HAP-1 (cell line): ENCODE results near the gene MKRN1.
"Not testable (repeated sequence)": the region's sequence is repeated elsewhere in the genome, so short reads cannot be mapped to it uniquely, and the experiment has no call there.

ENCODE experiments used
- DNase-seq, 2 experiments: peaks; one replicate each; pipeline ENCODE4 v3.0.0-alpha.2; 2016 to 2020; ENCODE audit warnings: low spot score in 2 of 2
- H3K27me3 ChIP-seq: fragments of 250-450 bp; sonication (Bioruptor Pico); 2 replicates; pipeline ENCODE4 v1.5.1; 2020; ENCODE audit warnings: low read depth, mild to moderate bottlenecking, moderate library complexity
- H3K36me3 ChIP-seq: fragments of 250-450 bp; sonication (Bioruptor Pico); replicated peaks from 2 replicates; pipeline ENCODE4 v1.5.1; 2020; ENCODE audit warnings: mild to moderate bottlenecking
- H3K4me1 ChIP-seq: fragments of 250-450 bp; sonication (Bioruptor Pico); 2 replicates; pipeline ENCODE4 v1.5.1; 2020; ENCODE audit warnings: mild to moderate bottlenecking
- H3K4me3 ChIP-seq: fragments of 250-450 bp; sonication (Bioruptor Pico); 2 replicates; pipeline ENCODE4 v1.5.1; 2020; ENCODE audit warnings: mild to moderate bottlenecking, moderate library complexity
- H3K9me3 ChIP-seq: fragments of 250-450 bp; sonication (Bioruptor Pico); 2 replicates; pipeline ENCODE4 v1.5.1; 2020; ENCODE audit warnings: mild to moderate bottlenecking, moderate library complexity
- in situ Hi-C: fragments of 300-500 bp; cut with MboI; formaldehyde crosslinking; loops from 3 replicates; pipeline ENCODE4 v1.14.3; 2020; ENCODE audit warnings: low sequenced_read_pairs, inconsistent platforms, mixed read lengths

MKRN1 gene

DNA sequence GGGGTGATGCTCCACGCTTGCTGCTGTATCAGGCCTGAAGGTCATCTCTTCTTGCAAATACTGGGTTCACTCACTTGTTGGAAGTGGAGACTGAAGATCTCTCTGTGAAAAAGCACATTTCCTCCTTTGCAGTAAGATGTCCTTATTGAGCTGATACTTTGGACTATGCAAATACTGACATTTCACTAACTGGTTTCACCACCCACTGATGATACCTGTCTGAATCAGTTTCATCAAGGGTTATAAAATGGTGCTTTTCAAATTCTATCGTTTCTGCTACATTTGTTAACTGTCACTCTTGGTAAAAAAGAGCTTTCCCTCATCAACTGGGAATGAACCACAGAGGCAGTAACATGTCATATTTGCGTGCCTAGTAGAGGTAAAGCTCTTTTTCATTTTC lies 39.9 kb downstream of the MKRN1 start:
- Histone ChIP-seq H3K4me3 (no peak overlapping the region), H3K36me3 (no peaks in the 10 kb centered on the region), H3K27me3 (no peaks in the 10 kb centered on the region), H3K4me1 (no peaks in the 10 kb centered on the region), H3K9me3 (no peaks in the 10 kb centered on the region)
- in situ Hi-C loops: no loop called here
- DNase-seq: no peak

GRCh38 chr7:140435252-140435895 lies 43.9 kb downstream of the MKRN1 start:
- no peaks in the 10 kb centered on the region for H3K36me3 ChIP-seq
- in situ Hi-C loops: no loop called here
- no peaks in the 10 kb centered on the region for H3K27me3 ChIP-seq
- H3K4me1 ChIP-seq: no peaks in the 10 kb centered on the region
- no peak overlapping the region for H3K4me3 ChIP-seq
- H3K9me3 ChIP-seq: no peaks in the 10 kb centered on the region
- no peak for DNase-seq

DNA sequence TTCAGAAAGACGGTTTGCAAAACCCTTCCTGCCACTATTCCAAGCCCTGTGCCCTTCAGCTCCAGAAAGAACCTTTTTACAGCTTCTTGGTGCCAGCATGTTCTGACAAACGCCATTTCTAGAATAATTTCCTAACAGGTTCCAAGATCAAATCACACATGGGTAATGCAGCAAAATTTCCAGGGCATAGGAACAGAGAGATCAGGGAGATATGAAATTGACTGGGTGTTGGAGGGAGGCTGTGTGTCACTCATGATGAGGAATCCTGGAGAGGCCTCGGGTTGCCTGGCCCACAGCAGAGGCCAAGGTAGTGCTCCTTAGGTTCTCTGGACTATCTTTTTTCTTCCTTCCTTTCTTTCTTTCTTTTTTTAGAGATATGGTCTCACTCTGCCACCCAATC lies 45.9 kb downstream of the MKRN1 start:
- H3K27me3 ChIP-seq: no peaks in the 10 kb centered on the region
- no peak for DNase-seq
- in situ Hi-C loops: no loop called here
- no peaks in the 10 kb centered on the region for H3K9me3 ChIP-seq
- no peaks in the 10 kb centered on the region for H3K4me1 ChIP-seq
- no peak overlapping the region for H3K4me3 ChIP-seq
- no peaks in the 10 kb centered on the region for H3K36me3 ChIP-seq

GRCh38 chr7:140426130-140426529 lies 53.2 kb downstream of the MKRN1 start:
- no peak for DNase-seq
- H3K36me3 ChIP-seq: no peaks in the 10 kb centered on the region
- no peaks in the 10 kb centered on the region for H3K9me3 ChIP-seq
- in situ Hi-C loops: no loop called here
- no peak overlapping the region for H3K4me3 ChIP-seq
- H3K27me3 ChIP-seq: no peaks in the 10 kb centered on the region
- no peaks in the 10 kb centered on the region for H3K4me1 ChIP-seq

DNA sequence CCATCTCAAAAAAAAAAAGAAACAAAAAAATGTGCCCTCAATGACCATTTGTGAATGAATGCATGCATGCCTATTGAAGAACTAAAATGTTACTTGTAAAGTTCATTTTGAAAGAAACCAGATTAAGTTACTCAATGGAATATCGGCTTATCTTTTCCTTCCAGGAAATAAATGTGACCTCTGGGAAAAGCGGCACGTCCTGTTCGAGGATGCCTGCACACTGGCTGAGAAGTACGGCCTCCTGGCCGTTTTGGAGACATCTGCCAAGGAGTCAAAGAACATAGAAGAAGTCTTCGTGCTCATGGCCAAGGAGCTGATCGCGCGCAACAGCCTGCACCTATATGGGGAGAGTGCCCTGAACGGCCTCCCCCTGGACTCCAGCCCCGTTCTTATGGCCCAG lies 53.6 kb downstream of the MKRN1 start:
- in situ Hi-C loops: no loop called here
- peak; percentile 16 to 22 for DNase-seq
- Histone ChIP-seq H3K36me3 (no peaks in the 10 kb centered on the region), H3K4me1 (no peaks in the 10 kb centered on the region), H3K27me3 (no peaks in the 10 kb centered on the region), H3K4me3 (no peak overlapping the region), H3K9me3 (no peaks in the 10 kb centered on the region)

DNA sequence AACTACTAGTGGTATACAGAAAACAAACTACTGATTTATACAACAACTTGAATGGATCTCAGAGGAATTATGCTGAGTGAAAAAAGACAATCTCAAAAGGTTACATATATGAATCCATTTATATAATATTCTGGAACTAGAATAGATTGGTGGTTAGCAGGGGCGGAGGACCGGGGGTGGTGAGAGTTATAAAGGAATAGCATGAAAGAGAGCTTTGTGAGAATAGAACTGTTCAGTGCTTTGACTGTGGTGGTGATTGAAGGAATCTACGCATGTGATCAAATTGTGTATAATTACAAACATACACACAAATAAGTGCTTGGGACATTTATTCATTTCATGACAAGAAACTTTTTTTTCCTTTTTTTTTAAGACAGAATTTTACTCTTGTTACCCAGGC lies 55.8 kb downstream of the MKRN1 start:
- Histone ChIP-seq H3K27me3 (no peaks in the 10 kb centered on the region), H3K4me1 (no peaks in the 10 kb centered on the region), H3K4me3 (no peak overlapping the region), H3K9me3 (no peaks in the 10 kb centered on the region), H3K36me3 (no peaks in the 10 kb centered on the region)
- no peak for DNase-seq
- in situ Hi-C loops: no loop called here

- H3K4me1 ChIP-seq: no peaks in the 10 kb centered on the region
- no peak for DNase-seq
- in situ Hi-C loops: no loop called here
- H3K27me3 ChIP-seq: no peaks in the 10 kb centered on the region
- H3K36me3 ChIP-seq: no peaks in the 10 kb centered on the region
- no peaks in the 10 kb centered on the region for H3K9me3 ChIP-seq
- H3K4me3 ChIP-seq: no peak overlapping the region
Observed at GRCh38 chr7:140421521-140421920, 57.8 kb downstream of the MKRN1 start.

DNA sequence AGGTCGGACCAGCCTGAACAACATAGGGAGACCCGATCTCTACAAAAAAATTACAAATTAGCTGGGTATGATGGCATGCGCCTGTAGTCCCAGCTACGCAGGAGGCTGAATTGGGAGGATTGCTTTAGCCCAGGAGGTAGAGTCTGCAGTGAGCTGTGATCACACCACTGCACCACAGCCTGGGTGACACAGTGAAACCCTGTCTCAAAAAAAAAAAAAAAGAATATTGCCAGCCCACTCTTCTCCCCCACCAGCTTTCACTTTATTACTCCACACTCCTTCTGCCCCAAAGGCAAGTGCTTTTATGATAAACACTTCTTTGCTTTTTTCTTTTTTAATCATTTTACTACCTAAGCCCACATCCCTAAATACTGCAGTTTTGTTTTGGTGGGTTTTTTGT lies 60.7 kb downstream of the MKRN1 start:
- no peak for DNase-seq
- Histone ChIP-seq H3K36me3 (no peaks in the 10 kb centered on the region), H3K4me1 (no peaks in the 10 kb centered on the region), H3K9me3 (no peaks in the 10 kb centered on the region), H3K27me3 (peaks cover 3% of the 10 kb centered on the region; the same call in 1 of the 2 replicates), H3K4me3 (no peak overlapping the region)
- in situ Hi-C loops: no loop called here

GRCh38 chr7:140418156-140418472 lies 61.2 kb downstream of the MKRN1 start:
- H3K9me3 ChIP-seq, H3K27me3 ChIP-seq, in situ Hi-C loops, H3K36me3 ChIP-seq, H3K4me3 ChIP-seq, H3K4me1 ChIP-seq, DNase-seq: not testable (repeated sequence)

DNA sequence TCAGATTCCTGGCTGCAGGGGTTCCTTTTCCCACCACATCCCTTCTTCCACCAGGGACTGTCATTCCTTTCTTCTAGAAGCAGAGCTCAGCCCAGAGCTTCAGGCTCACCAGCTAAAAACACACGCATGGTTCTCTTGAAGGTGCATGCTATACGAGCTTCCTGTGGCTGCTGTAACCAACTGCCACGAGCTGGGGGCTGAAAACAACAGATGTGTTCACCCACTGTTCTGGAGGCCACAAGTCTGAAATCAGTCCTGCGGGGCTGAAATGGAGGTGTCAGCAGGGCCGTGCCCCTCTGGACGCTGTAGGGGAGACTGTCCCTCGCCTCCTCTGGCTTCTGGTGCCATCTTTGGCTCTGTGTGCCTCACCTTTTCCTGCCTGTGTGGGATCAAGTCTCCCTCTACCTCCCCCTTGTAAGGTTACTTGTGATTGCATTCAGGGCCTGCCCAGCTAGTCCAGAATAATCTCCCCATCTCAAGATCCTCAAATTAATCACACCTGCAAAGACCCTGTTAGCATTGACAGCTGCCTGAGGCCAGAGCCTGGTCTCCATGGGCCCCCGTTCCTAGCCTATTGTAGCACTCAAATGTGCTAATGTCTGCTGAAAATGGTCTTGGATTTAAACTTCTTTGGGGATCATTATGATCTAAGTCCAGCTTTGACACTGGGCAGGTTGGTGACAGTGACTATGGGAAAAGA lies 61.7 kb downstream of the MKRN1 start:
- H3K9me3 ChIP-seq: no peaks in the 10 kb centered on the region
- peaks cover 3% of the 10 kb centered on the region; the same call in 1 of the 2 replicates for H3K27me3 ChIP-seq
- in situ Hi-C loops: no loop called here
- no peaks in the 10 kb centered on the region for H3K4me1 ChIP-seq
- no peak for DNase-seq
- no peaks in the 10 kb centered on the region for H3K36me3 ChIP-seq
- no peak overlapping the region for H3K4me3 ChIP-seq

DNA sequence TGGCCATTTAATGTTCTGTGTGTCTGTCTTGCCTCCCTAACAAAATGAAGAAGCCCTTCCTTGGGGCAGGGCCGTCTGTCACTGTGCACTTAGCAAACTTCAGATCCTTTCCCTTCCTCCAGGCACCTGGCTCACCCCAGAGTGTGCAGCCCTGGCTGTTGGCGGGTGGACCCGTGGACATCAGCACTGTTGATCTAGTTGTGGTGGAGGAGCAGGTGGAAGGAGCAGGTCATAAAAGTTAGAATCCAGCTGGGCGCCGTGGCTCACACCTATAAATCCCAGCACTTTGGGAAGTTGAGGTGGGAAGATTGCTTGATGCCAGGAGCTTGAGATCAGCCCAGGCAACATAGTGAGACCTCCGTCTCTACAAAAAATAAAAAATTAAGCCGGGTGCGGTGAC lies 62.7 kb downstream of the MKRN1 start:
- in situ Hi-C loops: no loop called here
- Histone ChIP-seq H3K36me3 (no peaks in the 10 kb centered on the region), H3K27me3 (peaks cover 3% of the 10 kb centered on the region; the same call in 1 of the 2 replicates), H3K9me3 (no peaks in the 10 kb centered on the region), H3K4me1 (no peaks in the 10 kb centered on the region), H3K4me3 (no peak overlapping the region)
- DNase-seq: no peak

GRCh38 chr7:140415816-140416215 lies 63.5 kb downstream of the MKRN1 start:
- H3K4me3 ChIP-seq, DNase-seq, in situ Hi-C loops, H3K36me3 ChIP-seq, H3K9me3 ChIP-seq, H3K27me3 ChIP-seq, H3K4me1 ChIP-seq: not testable (repeated sequence)

DNA sequence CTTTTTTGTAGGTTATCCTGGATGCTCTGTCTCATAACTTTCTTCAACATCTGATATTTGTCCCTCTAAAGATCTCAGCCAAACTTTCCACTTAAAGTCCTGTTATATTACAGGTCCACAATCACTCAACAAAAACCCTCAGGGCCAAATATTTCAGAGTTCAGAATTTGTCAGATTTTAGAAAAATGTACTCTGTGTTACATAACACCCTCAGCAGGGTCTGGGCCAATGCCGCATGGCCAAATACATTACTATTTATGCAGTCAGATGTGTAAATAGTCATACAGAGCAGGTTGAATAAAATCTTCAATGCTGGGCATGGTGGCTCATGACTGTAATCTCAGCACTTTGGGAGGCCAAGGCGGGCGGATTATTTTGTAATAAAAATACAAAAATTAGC lies 63.9 kb downstream of the MKRN1 start:
- no peak for DNase-seq
- in situ Hi-C loops: no loop called here

DNA sequence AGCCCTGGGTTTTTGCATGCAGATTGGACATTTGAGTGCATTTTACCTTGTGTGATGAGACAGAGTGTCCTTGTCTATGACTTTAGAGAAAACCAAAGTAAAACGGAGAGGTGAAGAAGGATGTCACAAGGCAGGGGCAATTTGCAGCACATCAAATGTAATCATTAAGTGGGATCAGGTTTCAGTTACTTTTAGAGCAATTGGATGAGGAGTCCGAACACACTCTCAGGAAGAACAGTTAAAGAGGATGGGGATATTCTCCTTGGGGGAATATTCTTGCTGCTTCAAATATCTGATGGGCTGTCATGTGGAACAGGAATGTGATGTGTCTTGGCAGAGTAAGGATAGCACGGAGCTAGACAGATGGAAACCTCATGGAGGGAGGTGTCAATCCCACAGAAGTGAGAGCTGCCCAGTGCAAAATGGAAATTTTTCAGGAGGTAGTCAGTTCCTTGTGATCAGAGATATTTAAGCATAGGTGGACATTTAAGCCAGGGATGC lies 74.7 kb downstream of the MKRN1 start:
- H3K9me3 ChIP-seq: no peaks in the 10 kb centered on the region
- no peaks in the 10 kb centered on the region for H3K4me1 ChIP-seq
- no peaks in the 10 kb centered on the region for H3K27me3 ChIP-seq
- DNase-seq: no peak
- no peak overlapping the region for H3K4me3 ChIP-seq
- in situ Hi-C loops: no loop called here
- no peaks in the 10 kb centered on the region for H3K36me3 ChIP-seq

More for the DNA sequence above, 63.9 kb downstream of the MKRN1 start:
- H3K4me1 ChIP-seq: no peaks in the 10 kb centered on the region
- no peak overlapping the region for H3K4me3 ChIP-seq
- H3K27me3 ChIP-seq: peaks cover 3% of the 10 kb centered on the region; the same call in 1 of the 2 replicates
- no peaks in the 10 kb centered on the region for H3K9me3 ChIP-seq
- H3K36me3 ChIP-seq: no peaks in the 10 kb centered on the region
